CD4-positive, alpha-beta T cell treated with Interferon alpha-2 for 1 hour (primary cell): ENCODE results near the gene MISP3.

Experiments
- DNase-seq, 2 donors: peaks; one replicate each; pipeline ENCODE4 v3.0.0-alpha.2; 2020 to 2022

MISP3 gene

DNA sequence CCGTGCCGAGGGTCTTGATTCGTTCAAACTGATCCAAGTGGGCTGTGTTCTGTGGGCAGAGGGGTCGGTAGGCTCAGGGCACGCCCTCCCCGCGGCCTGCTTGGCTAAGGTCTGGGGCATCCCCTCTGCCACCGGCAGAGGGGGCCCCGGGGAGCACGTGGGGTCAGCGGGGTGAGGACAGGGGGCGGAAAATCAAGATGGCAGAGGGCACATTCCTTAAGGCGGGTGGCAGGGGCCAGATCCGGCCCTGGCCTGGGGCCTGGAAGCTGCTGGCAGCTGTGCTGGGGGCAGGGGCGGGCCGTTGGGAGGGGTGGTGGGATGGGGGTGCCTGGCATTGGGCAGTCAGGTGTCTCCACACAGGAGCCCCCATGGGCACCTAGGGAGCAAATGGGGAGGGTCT lies 34.3 kb downstream of the MISP3 start:
- DNase-seq: no peak

DNA sequence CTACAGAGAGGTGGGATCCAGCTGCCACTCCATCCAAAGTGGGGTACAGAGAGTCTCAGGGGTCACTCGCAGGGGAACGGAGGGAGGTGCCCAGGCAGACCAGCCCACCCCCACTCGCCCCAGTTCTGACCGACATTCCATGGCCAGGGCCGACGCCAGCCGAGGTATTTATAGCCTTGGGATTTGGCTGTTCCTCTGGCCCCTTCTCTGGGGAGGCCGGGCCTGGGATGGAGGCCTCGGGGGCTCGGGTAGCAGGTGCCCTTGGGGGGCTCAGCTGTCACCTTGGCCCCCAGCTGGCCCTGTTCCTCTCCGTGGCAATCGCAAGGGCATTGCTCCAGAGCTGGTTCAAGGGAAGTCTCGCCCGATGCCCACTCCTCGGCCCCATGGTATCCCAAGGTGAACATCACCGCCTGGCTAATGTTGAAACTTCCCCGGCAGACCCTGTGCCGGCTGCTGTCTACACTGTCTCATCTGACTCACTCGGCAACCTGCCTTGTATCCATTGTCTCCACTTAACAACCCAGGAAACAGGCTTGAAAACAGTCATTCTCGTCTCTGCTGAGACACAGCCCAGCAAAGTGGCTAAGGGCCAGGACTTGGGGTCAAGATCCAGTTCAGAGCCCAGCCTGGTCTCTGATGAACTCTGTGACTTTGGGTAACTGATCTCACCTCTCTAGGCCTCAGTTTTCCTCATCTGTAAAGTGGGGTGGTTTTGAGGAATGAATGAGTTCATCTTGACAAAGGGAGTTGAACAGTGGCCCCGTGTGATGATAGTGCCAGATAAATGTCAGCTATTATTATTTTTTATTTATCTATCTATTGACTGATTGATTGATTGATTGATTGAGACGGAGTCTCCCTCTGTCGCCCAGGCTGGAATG lies 35.2 kb downstream of the MISP3 start:
- no peak for DNase-seq

DNA sequence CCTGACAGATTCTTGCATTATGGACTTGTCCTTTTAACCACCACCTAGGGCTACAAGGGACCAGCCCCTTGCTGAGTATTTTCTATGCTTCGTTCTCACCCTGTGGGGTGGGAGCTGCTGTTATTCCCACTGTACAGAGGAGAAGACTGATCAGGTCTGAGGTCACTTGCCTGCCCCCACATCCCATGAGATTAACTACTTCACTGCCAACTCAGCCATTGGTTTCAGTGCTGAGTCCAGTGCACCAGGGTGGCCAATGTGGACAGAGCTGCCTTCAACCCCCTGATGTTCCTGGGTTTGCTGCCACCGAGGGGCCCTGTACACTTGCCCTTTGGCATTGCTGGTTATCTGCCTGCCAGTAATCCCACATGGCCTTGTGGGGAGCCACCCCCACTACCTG lies 38.1 kb downstream of the MISP3 start:
- no peak for DNase-seq

DNA sequence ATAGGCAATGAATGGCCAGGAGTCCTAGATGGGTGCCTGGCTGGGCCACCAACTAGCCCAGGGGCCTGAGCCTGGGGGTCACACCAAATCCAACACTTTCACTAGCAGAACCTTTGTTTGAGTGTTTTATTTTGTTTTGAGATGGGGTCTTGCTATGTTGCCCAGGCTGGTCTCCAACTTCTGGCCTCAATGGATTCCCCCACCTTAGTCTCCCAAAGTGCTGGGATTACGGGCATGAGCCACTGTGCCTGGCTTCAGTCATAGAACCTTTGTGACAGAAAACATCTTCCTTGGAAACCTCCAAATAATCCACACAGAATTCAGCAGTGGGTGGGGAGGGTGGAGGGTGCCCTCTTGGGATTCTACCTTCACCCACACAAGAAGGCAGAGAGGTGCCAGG lies 38.9 kb downstream of the MISP3 start:
- DNase-seq: no peak

DNA sequence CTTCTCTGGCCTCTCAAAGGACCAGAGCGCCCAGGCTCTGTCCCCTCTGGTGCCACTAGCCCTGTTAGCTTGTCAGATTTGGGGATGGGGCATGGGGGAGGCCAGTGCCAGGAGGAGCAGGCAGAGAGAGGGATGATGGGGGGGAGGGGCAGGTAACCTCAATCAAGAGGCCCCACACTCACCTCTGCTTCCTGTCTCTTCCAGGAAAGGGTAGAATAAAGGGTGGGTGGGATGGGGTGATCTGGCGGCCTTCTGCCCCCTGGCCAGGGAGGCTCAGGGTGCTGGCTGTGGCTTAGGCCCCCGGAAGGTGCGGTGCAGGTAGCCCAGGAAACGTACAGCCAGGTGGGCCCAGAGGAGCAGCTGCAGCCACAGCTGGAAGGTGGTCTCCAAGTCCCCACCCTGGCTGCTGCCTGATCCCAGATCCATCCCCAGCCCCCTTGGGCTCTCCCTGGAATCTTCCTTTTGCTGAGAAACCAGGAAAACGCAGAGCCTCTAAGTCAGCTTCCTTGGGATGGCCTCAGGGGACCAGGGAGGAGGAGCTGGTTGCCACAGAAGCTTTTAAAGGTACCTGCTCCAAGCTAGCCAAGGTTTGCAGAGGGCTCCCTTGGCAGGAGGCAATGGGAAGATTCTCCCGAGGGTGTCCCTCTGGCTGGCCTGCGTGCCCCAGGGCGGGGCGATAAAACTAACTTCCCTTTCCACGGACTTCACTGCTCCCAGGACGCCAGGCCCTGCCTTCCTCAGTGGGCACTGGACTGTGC lies 39.6 kb downstream of the MISP3 start:
- no peak for DNase-seq

DNA sequence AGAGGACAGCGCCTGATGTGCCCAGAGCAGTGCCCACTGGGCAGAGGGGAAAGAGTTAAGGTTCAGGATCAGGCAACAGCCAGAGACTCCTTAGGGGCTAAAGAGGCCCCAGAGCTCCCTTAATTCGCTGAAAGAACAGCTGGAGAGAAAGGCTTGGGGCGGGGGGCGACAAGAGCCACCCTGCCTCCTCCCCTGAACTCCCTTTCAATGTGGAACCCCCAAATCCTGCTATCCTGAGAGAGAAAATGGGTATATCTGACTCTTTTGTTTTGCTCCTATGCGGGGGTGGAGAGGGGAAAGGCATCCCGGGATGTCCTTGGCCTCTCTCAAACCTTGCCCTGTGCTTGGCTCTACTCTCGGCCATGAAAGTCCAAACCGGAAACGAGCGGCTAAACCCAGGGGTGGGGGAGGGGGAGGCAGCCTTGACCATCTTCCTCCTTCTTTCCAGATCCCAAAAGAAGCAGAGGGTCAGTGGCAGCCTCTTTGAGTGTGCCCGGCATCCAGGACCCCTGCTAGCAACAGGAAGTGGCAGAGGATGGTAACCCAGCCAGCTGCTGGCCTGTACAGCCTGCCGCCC lies 40.3 kb downstream of the MISP3 start:
- DNase-seq: no peak

DNA sequence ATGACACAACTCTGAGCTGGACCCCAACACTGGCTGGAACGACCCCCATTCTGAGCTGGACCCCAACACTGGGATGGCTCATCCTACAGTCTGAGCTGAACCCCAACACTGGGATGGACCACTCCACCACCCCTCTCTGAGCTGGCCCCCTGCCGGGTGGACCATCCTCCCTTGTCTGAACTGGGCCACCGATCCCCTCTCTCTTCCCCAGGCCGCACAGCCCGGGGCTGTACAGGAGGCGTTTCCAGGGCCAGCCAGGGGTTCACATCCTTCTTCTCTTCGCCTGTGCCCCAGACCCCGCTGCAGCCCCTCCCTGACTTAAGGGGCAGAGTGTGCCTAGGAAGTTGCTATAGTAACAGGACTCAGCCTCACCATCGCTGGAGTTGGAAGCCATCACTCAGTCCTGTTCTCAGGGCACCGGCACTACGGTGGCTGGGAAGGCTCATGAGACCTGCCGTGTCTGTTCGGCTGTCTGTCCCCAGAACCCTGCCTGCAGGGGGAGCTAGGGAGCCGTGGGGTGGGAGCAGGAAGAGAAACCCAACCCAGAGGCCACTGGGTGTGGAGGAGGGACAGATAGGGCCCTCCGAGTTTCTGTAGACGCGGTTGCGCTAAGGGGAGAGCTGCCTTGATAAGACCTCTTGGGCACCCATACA lies 41.3 kb downstream of the MISP3 start:
- DNase-seq: peak; percentile 38 to 53

DNA sequence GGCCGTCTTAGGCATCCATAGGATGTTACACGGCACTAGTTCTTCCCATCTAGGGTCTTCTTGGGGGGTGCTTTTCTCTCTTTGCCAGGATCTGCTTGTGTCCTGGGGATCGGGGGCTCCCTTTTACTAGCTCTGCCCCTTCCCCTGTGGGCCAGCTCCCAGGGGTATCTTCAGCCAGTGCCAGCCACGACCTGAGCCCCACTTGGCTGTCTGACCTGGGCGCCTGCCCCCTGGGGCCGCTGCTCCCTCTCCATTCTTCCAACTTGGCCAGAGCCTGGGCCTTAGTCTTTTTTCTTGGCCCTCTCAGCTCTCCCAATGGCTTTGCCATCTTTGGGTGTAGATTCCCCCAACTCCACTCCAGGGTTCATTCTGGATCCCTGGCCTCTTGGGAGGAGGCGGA lies 41.9 kb downstream of the MISP3 start:
- no peak for DNase-seq

DNA sequence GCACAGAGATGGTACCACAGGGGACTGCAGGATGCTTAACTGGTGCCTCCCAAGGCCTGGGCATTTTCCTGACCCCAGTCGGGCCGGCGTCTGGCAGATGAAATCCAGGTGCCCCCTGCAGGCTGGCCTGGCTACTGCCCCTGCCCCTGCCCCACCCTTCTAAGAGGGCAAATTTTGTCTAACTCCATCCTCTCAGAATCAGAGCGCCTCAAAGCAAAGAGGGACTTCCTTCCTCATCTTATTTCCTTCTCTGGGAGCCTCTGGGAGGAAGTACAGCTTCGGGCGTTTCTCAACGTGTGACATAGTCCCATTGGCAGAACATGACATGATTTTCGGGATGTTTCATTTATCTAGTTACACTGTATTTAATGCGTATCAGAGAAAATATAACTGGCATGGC lies 42.3 kb downstream of the MISP3 start:
- DNase-seq: peak; percentile 61 to 62

DNA sequence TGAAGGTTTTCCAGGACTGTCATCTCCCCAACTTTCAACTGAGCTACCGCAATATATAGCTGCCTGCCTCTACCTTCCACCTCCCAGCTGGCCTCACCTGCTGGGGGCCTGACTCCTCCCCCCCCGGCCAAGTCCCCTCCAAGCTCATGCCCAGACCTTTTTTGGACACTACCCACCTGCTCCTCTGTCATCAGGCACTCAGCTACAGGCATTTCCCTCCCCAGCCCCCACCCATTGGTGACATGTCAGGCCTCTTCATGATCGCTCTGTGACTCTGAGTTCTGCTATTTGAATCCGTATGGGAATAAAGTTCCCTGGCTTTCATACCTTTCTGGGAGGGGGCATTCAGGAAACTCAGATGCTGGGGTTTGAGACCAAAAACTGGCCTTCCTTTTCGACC lies 43.2 kb downstream of the MISP3 start:
- DNase-seq: no peak

DNA sequence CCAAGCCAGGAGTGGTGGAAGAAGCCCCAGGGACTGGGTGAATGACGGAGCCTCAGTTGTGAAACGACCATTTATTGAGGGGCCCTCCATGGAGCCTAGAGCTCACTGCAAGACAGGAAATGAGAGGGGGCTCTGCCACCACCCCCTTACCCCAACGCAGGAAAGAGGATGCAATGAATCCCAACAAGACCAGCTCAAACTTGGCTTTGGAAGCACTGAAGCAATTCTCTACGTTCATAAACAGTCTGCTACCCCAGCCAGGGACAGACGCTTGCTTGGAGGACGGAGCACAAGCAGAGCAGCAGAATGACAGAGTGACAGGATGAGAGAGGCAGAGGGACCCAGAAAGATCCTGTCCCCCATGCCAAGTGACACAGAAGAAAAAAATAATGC lies 43.9 kb downstream of the MISP3 start:
- no peak for DNase-seq

DNA sequence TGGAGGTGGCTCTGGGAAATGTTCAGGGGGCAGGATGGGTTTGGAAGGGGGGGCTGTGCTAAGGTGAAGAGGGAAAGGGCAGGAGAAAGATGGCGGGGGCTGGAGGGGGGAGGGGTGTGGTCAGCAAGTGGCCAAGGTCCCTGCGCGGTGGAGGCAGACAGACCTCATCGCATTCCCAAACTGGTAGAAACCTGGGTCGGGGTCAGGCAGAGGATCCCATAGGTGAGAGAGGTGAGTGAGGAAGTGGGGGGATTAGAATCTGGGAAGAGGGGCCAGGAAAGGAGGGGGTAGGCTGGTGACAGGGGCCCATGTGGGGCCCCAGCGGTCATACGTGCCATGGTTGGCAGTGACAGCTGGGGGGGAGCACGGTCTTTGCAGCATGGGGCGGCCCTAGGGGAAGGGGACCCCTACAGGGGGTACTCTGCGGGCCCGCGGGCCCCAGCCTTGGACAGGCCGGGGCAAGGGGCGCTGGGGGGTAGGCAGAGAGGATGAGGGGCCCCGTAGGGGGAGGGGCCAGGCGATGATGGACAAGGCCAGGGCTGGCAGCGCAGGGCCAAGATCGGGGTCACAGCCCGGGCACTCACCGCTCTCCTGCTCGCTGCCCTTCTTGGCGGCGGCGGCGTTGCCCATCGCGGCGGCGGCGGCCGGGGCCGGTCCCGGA lies 44.5 kb downstream of the MISP3 start:
- no peak for DNase-seq

DNA sequence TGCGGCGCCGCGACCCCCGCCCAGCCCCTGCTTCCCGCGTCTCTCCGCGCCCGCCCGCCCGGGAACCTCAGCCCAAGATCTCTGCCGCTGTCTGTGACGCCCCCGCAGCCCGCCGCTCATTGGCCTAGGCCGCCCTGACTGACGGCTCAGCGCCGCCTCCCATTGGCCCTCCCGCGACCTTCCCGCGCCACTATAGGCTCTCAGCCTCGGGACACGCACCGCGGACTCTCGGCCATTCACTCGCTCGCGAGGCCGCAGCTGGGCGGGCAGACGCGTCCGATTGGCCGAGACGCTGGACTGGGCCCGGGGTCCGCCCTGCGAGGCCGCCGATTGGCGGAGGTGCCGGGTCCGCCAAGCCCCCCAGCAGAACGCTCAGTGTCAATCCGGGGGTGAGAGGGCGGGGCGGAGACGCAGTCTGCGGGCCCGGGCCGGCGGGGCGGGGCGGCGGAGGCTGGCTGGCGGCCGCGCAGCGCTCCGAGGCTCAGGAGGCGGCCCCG lies 45.1 kb downstream of the MISP3 start, which contains the start of gene PRKACA:
Gene PRKACA (minus strand): TSS at position 95 of the 497 bp plus-strand sequence. CDS start 215 bp downstream, outside the sequence.
- peak; percentile 98 to 99 for DNase-seq

DNA sequence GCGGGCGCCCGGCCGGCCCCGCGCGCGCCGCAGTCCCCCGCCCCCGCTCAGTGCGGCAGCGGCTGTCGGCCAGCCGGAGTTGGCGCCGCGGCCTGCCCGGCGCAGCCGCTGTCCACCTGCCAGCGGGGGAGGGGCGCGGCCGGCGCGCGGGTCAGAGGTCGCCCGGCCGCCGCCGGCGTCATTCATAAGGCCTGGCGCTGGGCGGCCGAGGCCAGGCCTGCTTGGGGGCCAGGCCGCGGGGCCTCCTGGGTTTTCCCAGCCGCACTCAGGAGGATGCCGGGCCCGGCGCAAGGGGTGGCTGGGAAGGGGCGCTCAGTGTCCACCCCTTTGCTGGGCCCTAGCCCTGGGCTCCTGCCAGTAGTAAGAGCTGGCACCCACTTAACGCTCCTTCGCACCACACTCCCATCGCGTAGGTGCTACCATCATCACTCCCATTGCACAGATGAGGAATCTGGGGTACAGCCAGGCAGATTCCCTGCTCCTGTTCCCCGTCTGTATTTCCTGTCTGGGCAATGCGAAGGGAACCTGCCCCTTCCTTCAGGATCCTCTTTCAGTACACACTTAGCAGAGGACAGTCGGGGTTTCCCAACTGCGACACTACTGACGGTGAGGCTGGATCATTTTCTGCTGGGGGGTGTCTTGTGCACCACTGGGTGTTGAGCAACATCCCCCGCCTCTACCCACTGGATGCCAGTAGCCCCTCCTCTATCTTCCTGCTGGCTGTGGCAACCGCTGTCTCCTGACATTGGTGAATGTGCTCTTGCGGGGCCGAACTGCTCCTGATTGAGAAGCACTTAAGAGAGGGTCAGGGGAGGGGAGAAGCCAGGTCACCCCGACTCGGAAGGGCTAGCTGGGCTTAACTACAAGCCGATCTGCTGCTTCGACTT lies 45.8 kb downstream of the MISP3 start:
- DNase-seq: peak; percentile 59 to 80

DNA sequence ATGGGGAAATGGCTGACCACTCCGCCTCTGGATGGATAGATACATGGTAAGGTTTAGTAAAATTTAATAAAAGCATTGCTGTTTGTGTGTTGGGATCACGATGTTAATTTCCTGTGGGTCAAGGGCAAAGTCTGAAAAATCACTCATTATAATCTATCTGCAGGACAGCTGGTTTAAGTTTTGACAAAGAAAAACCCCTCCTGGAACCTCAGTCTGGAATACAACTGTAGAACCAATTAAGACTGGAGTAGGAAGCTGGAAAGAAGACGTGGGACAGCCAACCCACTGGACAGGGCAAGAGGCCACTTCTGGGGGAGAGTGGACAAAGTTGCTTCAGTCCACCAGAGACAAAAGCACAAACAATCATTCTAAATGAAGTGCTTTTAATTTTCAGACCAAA lies 46.6 kb downstream of the MISP3 start:
- no peak for DNase-seq

DNA sequence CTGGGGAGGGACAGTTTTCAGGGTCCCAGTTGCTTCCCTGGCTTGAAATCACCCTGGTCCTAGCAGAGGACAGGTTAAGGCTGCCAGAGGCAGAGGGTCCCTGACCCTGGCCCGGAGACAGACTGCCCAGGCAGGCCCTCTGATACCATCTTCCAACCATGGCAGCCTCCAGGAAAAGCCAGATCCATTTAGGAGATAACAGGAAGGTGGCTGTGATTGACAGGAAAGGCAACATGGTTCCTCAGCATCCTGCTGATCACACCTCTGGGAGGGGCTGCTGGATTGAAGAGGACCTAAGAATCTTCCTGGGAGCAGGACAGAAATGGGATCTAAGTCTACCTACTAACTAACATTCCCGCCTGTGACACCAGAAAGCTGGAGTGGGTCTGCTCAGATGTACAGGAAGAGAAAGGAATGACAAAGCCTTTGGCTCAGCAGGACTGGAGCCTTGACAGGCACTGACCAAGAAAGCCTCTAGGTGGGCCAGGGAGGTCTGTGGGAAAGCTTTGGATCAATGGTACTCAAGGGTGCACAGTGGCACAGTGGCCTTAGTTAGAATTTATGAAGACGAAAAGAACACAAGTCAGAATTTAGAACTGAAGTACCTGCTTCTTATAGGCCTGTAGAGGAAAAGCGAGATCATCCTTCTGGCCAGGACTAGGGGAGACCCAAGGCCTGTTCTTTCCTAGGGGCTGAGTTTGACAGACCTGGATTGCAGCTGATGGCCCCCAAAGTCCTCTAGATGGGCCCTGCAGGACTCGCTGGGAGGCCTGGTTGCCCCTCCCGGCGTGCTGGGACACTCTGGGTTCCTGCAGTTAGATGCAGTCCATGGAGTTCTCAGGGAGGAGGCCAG lies 47.3 kb downstream of the MISP3 start:
- no peak for DNase-seq

DNA sequence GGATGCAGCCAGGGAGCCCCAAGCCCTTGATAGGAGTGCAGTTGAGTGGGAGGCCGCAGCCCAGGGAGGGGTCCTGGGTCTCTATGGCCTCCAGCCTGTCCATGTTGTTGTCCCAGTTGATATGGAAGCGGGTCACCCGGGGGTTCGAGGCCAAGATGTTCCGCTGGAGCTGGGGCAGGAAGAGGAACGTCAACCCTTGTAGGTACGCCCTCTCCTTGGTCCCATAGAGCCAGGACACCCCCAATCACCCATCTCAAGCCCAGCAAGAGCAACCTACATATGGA lies 47.9 kb downstream of the MISP3 start:
- no peak for DNase-seq

DNA sequence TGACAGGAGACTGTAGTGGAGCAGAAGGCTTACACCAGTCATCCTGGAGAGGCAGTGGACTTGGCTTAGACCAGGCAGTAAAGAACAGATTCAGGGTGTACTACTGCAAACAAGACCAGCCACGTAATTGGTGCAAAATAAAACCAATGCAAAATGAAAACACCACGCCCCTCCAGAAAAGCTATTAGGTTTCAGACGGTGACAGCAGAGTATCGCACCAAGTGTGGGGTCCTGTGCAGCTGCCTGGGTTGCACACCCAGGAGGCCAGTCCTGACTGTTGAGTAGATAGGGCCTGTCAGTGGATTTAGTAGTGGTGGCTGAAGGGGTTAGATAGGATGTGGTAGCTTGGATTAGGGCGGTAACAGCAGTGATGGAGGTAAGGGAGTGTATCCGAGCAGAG lies 50.3 kb downstream of the MISP3 start:
- no peak for DNase-seq
